H9 (cell line): ENCODE results near the gene DLGAP4. TPM values are rescaled to one million over a fixed set of nuclear protein-coding genes. Genes with fewer than 3 reads are reported as not detected.

ENCODE experiments used
- DNase-seq: peaks from one replicate; pipeline ENCODE4 v3.0.0-alpha.2; 2017
- H2AFZ ChIP-seq: one replicate; pipeline ENCODE4 v1.6.1; 2013; ENCODE audit warnings: mild to moderate bottlenecking, low read length, control low read depth, moderate library complexity
- H2AK5ac ChIP-seq: 2 replicates; pipeline ENCODE4 v1.6.1; 2013; ENCODE audit warnings: low read length, control low read depth, mixed read lengths; ENCODE audit not compliant: insufficient read length
- H2BK120ac ChIP-seq: one replicate; pipeline ENCODE4 v1.6.1; 2013; ENCODE audit warnings: low read depth, mild to moderate bottlenecking, low read length, control low read depth, inconsistent platforms; ENCODE audit not compliant: poor library complexity, severe bottlenecking
- H2BK12ac ChIP-seq: 2 replicates; pipeline ENCODE4 v1.6.1; 2013; ENCODE audit warnings: low read length, control low read depth, mixed read lengths, low read depth; ENCODE audit not compliant: insufficient read length
- H2BK15ac ChIP-seq: 2 replicates; pipeline ENCODE4 v1.6.1; 2013; ENCODE audit warnings: low read depth, low read length, control low read depth
- H2BK20ac ChIP-seq: one replicate; pipeline ENCODE4 v1.6.1; 2013; ENCODE audit warnings: low read depth, mild to moderate bottlenecking, low read length, control low read depth, inconsistent platforms; ENCODE audit not compliant: poor library complexity, severe bottlenecking
- H2BK5ac ChIP-seq: 2 replicates; pipeline ENCODE4 v1.6.1; 2013; ENCODE audit warnings: low read length, control low read depth, mixed read lengths; ENCODE audit not compliant: insufficient read length
- H3K14ac ChIP-seq: 2 replicates; pipeline ENCODE4 v1.6.1; 2013; ENCODE audit warnings: low read length, control low read depth; ENCODE audit not compliant: insufficient read depth
- H3K18ac ChIP-seq: 2 replicates; pipeline ENCODE4 v1.6.1; 2013; ENCODE audit warnings: low read depth, mild to moderate bottlenecking, mixed read lengths, low read length, control low read depth; ENCODE audit not compliant: insufficient read length
- H3K23ac ChIP-seq: 2 replicates; pipeline ENCODE4 v1.6.1; 2013; ENCODE audit warnings: low read length, control low read depth, mixed read lengths, low read depth; ENCODE audit not compliant: insufficient read length
- H3K23me2 ChIP-seq: 2 replicates; pipeline ENCODE4 v1.6.1; 2013; ENCODE audit warnings: low read depth, mild to moderate bottlenecking, mixed read lengths, low read length, control low read depth; ENCODE audit not compliant: insufficient read length, poor library complexity, severe bottlenecking
- H3K27ac ChIP-seq: 2 replicates; pipeline ENCODE4 v1.5.1; 2013; ENCODE audit warnings: low read length, control low read depth, mixed read lengths, low read depth; ENCODE audit not compliant: insufficient read length
- H3K27me3 ChIP-seq: 2 replicates; pipeline ENCODE4 v1.6.1; 2013; ENCODE audit warnings: low read length, control low read depth, inconsistent platforms; ENCODE audit not compliant: insufficient read depth
- H3K4ac ChIP-seq: 2 replicates; pipeline ENCODE4 v1.6.1; 2013; ENCODE audit warnings: low read depth, mild to moderate bottlenecking, control low read depth, inconsistent platforms, low read length, moderate library complexity
- H3K4me1 ChIP-seq: 2 replicates; pipeline ENCODE4 v1.6.1; 2013; ENCODE audit warnings: low read length, control low read depth, inconsistent platforms; ENCODE audit not compliant: insufficient read depth
- H3K4me2 ChIP-seq: 2 replicates; pipeline ENCODE4 v1.6.1; 2013; ENCODE audit warnings: low read length, control low read depth, mixed read lengths; ENCODE audit not compliant: insufficient read length, insufficient read depth
- H3K56ac ChIP-seq: 2 replicates; pipeline ENCODE4 v1.6.1; 2013; ENCODE audit warnings: low read depth, mild to moderate bottlenecking, mixed read lengths, low read length, control low read depth; ENCODE audit not compliant: insufficient read length
- H3K79me1 ChIP-seq: 2 replicates; pipeline ENCODE4 v1.6.1; 2013; ENCODE audit warnings: low read depth, mild to moderate bottlenecking, moderate library complexity, low read length, control low read depth, inconsistent platforms; ENCODE audit not compliant: insufficient read depth, poor library complexity, severe bottlenecking
- H3K79me2 ChIP-seq: 2 replicates; pipeline ENCODE4 v1.6.1; 2013; ENCODE audit warnings: low read length, control low read depth, inconsistent platforms; ENCODE audit not compliant: insufficient read depth
- H3K9ac ChIP-seq: 2 replicates; pipeline ENCODE4 v1.6.1; 2013; ENCODE audit warnings: low read length, control low read depth, mixed read lengths; ENCODE audit not compliant: insufficient read length; ENCODE audit errors: extremely low read depth
- H3K9me3 ChIP-seq: one replicate; pipeline ENCODE4 v1.6.1; 2013; ENCODE audit warnings: low read depth, low read length, inconsistent platforms; ENCODE audit not compliant: control insufficient read depth
- H3T11ph ChIP-seq: one replicate; pipeline ENCODE4 v1.6.1; 2013; ENCODE audit warnings: mild to moderate bottlenecking, low read length, control low read depth, inconsistent platforms
- H4K20me1 ChIP-seq: one replicate; pipeline ENCODE4 v1.6.1; 2013; ENCODE audit not compliant: control insufficient read depth, insufficient read length, insufficient read depth
- H4K5ac ChIP-seq: 2 replicates; pipeline ENCODE4 v1.6.1; 2013; ENCODE audit warnings: low read depth, mild to moderate bottlenecking, mixed read lengths, low read length, control low read depth; ENCODE audit not compliant: insufficient read length
- H4K8ac ChIP-seq: replicated peaks from 2 replicates; pipeline ENCODE4 v1.6.1; 2013; ENCODE audit warnings: low read length, control low read depth, mixed read lengths, low read depth; ENCODE audit not compliant: insufficient read length
- H4K91ac ChIP-seq: 2 replicates; pipeline ENCODE4 v1.6.1; 2013; ENCODE audit warnings: low read depth, mild to moderate bottlenecking, moderate library complexity, mixed read lengths, low read length, control low read depth; ENCODE audit not compliant: insufficient read length
- H3K27ac Mint-ChIP-seq, 3 experiments: 2 replicates in 2 of 3; 3 replicates in 1 of 3; pipeline ENCODE4 v1.8.0; 2020 to 2021; ENCODE audit warnings: mixed read lengths in 3 of 3, mild to moderate bottlenecking in 1 of 3, moderate library complexity in 1 of 3
- H3K27me3 Mint-ChIP-seq: 2 replicates; pipeline ENCODE4 v1.8.0; 2021; ENCODE audit warnings: low read depth, mild to moderate bottlenecking, moderate library complexity, mixed read lengths
- H3K36me3 Mint-ChIP-seq, 3 experiments: 2 replicates in 2 of 3; 3 replicates in 1 of 3; pipeline ENCODE4 v1.8.0; 2020 to 2021; ENCODE audit warnings: low read depth in 3 of 3, mixed read lengths in 3 of 3; ENCODE audit not compliant: insufficient read depth in 1 of 3
- H3K4me1 Mint-ChIP-seq, 2 experiments: 2 replicates each; pipeline ENCODE4 v1.8.0; 2020; ENCODE audit warnings: mixed read lengths in 2 of 2
- H3K4me3 Mint-ChIP-seq, 2 experiments: 2 replicates in 1 of 2; 3 replicates in 1 of 2; pipeline ENCODE4 v1.8.0; 2020 to 2021; ENCODE audit warnings: mild to moderate bottlenecking in 2 of 2, mixed read lengths in 2 of 2, moderate library complexity in 1 of 2
- H3K9me3 Mint-ChIP-seq, 2 experiments: 2 replicates in 1 of 2; 3 replicates in 1 of 2; pipeline ENCODE4 v1.8.0; 2020; ENCODE audit warnings: mild to moderate bottlenecking in 2 of 2, mixed read lengths in 2 of 2, moderate library complexity in 1 of 2
- CTCF ChIP-seq: fragments of 200-600 bp; sonication (generic); conservative IDR thresholded peaks from 3 replicates; pipeline ENCODE4 v1.8.0; 2021; ENCODE audit warnings: antibody characterized with exemption, mild to moderate bottlenecking
- WGBS: extraction: QIAGEN DNeasy Blood & Tissue Kit; methylation state at CpG from one replicate; pipeline ENCODE4 v1.1.7; 2013; ENCODE audit warnings: missing lambda C conversion rate, low lambda C conversion rate, mixed read lengths; ENCODE audit not compliant: insufficient read length; ENCODE audit errors: extremely low coverage; 5-methylcytosine and 5-hydroxymethylcytosine counted together
- total RNA-seq: library from RNA; stranded (reverse); gene quantifications from 2 replicates; pipeline ENCODE4 v1.2.1, GENCODE V29; 2021

DLGAP4 gene
- total RNA-seq, 1 experiment from 2014 or later = 48.0 TPM

DNA sequence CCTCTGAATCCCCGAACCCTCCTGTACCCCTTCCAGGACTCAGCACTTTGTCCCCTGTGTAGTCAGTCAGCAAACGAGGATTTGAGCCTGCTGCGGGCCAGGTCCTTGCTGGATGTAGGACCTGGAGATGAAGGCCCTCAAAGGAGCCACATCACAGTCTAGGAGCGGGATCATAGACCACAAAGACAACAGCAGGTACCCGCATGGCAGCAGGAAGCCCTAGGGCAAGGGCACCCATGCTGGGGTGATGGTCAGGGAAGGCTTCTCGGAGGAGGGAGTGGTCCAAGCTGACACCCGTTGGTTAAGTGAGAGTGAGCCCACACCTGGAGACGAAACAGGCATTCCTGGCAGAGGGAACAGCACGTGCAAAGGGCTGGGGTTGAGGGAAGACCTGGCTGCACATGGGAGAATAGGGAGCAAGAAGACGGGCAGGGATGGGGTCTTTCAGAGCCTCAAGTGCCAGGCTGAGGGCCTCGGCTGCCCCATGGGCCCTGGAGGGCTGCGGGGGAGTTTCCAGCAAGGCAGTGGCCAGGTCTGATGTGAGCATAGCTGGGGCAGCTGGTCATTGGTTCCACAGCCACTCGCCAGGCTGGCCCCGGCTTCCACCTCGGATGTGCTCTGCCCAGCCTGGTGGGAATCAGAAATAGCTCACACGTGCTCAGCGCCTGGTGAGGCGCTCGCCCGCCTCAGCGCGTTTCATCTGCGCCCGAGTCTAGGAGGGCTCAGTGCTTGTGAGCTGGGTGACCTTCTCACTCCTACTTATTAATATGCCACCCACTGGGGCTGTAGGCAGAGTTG lies 15.0 kb downstream of the DLGAP4 start:
- H4K5ac ChIP-seq = no peak overlapping the region
- H3K14ac ChIP-seq = peak overlapping the region; percentile 64; the same call in 1 of the 2 replicates
- no peak overlapping the region for H3T11ph ChIP-seq
- no peak overlapping the region for H2BK5ac ChIP-seq
- no peaks in the 10 kb centered on the region for H3K23me2 ChIP-seq
- no peak overlapping the region for H2BK15ac ChIP-seq
- H3K79me2 ChIP-seq = no peaks in the 10 kb centered on the region
- no peak overlapping the region for H2AK5ac ChIP-seq
- H2BK120ac ChIP-seq = no peak overlapping the region
- no peak overlapping the region for H3K4me2 ChIP-seq
- peaks cover 16% of the 10 kb centered on the region for H3K27me3 Mint-ChIP-seq
- peaks cover 3 to 12% of the 10 kb centered on the region in 2 experiments for H3K9me3 Mint-ChIP-seq
- H4K20me1 ChIP-seq = no peaks in the 10 kb centered on the region
- no peak overlapping the region for H3K56ac ChIP-seq
- H3K27ac Mint-ChIP-seq = peak overlapping the region in 2 of 3 experiments; percentile 78 to 97; a peak in 3 of 7 replicates
- H3K4ac ChIP-seq = no peak overlapping the region
- no CpG with 5 or more reads among the region's 24 CpGs for WGBS
- H3K18ac ChIP-seq = no peak overlapping the region
- H3K36me3 Mint-ChIP-seq = peaks cover 0 to 4% (median 1%) of the 10 kb centered on the region in 3 experiments; a peak in 1 of 7 replicates
- H2AFZ ChIP-seq = no peak overlapping the region
- no peaks in the 10 kb centered on the region for H3K79me1 ChIP-seq
- H3K9me3 ChIP-seq = no peaks in the 10 kb centered on the region
- no peak overlapping the region for H4K91ac ChIP-seq
- no peak for DNase-seq
- H3K9ac ChIP-seq = no peak overlapping the region
- peaks cover 11 to 17% of the 10 kb centered on the region in 2 experiments for H3K4me1 Mint-ChIP-seq
- no peak overlapping the region for H3K4me3 Mint-ChIP-seq
- H3K4me1 ChIP-seq = no peaks in the 10 kb centered on the region
- no peak overlapping the region for H3K23ac ChIP-seq
- H4K8ac ChIP-seq = no peak overlapping the region
- H2BK12ac ChIP-seq = no peak overlapping the region
- no peak overlapping the region for H2BK20ac ChIP-seq
- no peaks in the 10 kb centered on the region for H3K27me3 ChIP-seq
- TF ChIP-seq CTCF = no peak
- H3K27ac ChIP-seq = no peak overlapping the region
